Activated CD8-positive, alpha-beta memory T cell treated with anti-CD3 and anti-CD28 coated beads, Interleukin-2, amount 50 U/mL, for 1 hour (primary cell): ENCODE data around the gene SOX6.

ENCODE experiments used
- DNase-seq: peaks from one replicate; pipeline ENCODE4 v3.0.0-alpha.2; 2020; ENCODE audit errors: extremely low read depth

SOX6 gene

DNA sequence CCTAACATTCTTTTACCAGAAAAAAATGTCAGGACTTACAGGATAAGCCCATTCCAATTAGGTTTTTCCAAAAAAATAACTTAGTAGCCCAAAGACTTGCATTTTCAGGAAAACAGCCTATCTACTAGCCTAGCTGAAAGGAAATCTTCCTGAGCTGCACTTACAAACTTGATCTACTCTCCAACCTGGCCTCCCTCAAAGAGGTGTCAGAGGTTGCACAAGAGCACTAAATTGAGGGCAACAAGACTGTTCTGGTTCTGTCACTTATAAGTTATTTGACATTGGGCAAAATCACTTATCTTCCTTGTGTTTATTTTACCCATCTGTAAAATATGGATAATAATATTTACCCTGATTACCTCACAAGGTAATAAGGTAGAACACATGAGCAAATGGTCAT is 7.9 kb upstream of the SOX6 start:
- no peak for DNase-seq

DNA sequence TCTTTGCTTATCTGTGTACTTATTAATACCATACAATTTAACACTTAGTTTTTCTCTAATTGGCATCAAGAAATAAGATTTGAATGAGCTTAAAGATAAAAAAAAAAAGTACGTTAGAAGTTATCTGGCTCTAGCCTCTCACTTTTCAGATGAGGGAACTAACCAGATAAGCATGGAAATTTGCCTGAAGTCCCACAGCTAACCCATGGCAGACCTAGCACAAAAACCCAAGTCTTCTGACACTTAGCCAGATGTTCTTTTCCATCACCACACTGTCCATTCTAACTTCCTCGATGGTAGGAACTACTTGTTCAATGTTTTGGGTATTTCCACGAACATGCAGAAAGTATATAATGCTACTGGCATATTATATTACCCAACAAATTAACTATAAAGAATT is 7.4 kb upstream of the SOX6 start:
- no peak for DNase-seq

- no peak for DNase-seq
Measured at GRCh38 chr11:16361108-16361865, 4.9 kb upstream of the SOX6 start.

DNA sequence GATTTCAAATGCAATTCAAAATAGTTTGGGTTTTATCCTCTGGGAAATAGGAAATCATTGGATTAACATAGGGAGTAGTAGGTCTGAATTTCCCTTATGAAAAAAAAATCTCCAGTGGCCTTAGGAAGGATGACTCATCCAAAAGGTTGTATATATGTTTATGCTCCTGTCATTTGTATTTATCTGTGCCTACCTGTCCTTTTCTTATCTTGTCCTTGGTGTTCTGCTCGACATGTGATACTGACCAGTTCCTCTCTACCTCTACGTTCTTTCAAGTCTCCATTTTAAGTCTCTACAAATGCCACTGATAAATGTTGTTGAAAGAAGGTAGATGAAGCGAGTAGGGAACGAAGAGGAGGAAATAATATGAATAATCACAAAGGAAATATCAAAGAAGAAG is 3.0 kb upstream of the SOX6 start:
- no peak for DNase-seq

DNA sequence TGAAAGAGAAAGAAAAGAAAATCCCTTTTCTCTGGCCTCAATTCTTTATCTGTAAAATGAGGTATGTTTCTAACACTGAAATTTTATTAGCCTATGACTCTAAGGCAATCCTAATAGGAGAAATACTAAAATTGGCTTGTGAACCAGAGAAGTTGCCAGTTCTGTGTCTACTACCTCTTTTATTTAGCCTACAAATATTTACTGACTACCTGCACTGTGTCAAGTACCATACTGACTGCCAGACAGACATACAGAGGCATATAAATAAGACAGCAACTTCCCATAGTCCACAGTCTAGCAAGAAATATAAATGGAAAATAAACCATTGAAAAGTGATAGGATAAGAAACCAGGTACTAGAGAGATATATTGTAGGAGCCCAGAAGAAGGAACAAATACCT is 2.4 kb upstream of the SOX6 start:
- DNase-seq: no peak

GRCh38 chr11:16357775-16358174 is 1.4 kb upstream of the SOX6 start:
- DNase-seq: no peak

DNA sequence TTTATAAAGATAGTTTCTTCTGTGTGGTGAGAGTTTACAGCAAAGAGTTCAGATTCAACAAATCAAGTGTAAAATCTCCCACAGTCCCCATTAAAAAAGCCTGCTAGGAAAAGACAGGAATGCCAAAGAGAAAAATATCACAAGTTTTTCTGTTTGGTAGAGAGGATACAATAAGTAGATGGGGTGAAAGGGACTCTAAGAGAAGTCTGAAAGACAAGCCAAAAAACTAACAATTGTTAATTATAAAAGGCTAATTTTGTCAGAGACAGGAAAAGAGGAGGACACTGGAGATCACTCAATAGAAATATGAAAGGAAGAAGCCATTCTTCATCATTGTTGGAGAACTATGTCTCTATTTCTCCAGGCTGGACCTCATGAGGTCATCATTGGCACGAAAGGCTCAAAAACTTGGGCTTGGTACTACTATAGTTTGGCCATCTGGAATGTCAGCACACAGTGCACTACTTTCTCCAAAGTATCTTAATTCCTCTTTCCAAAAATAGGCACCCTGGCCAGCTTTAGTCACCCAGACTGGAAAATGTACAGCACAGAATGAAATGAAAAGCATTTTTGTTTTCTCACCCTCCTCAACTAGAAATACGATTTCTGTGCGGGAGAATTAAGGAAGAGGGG is 531 bp upstream of the SOX6 start:
- DNase-seq: no peak

GRCh38 chr11:16352707-16353106 is 3.6 kb downstream of the SOX6 start:
- DNase-seq: no peak

- DNase-seq: no peak
Measured at GRCh38 chr11:16350125-16350524, 6.2 kb downstream of the SOX6 start.

DNA sequence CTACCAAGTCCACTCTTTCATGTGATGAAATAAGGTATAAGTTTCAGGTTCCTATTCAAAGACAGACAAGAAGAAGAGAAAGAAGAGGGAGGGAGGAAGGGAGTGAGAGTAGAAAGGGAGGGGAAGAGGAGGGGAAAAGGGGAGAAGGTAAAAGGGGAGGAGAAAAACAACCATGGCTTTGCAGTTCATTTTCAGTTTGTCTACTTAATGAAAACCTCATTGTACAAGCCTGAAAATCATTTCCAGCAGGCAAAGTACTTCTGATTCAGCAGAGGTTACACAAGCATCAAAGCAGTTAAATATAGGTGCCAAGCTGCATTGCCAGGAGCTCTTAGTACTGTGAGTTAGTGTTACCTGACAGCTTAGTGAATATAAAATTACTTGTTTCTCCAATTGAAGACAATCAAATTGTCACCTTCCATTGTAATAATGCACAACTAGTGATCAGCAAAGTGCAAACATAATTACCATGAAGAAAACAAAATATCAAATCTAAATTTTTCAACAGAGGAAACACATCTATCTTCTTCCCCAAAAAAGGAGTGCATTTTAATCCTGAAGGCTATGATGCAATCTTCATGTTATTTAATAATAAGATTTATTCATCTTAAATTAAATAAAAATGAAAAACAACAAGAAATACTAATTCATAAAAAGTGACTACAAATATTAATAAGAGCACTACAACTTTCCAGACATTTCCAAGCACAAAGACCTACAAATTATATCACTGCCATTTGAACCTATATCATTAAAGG is 8.2 kb downstream of the SOX6 start:
- DNase-seq: no peak

DNA sequence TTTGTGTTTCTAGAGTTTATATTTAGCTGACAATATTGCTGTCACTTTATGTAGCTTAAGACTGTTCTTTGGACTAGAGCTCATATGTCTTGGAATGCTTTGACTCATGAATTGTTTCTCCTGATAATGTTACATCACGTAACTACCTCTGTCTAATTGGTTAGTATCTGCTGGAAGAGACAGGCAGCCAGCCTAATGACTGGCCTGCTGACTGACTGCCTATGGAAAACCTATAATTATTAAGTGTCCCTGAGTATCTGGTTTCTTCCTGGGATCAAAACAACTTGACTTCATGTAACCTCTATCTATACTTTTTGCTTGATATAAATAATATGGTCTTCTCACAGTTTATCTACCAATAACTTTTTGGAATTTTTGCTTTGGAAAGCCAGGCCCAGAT is 9.4 kb downstream of the SOX6 start:
- DNase-seq: no peak

GRCh38 chr11:16341853-16342252 is 14.5 kb downstream of the SOX6 start:
- DNase-seq: no peak

- no peak for DNase-seq
Measured at GRCh38 chr11:16338393-16338792, 18.0 kb downstream of the SOX6 start.

DNA sequence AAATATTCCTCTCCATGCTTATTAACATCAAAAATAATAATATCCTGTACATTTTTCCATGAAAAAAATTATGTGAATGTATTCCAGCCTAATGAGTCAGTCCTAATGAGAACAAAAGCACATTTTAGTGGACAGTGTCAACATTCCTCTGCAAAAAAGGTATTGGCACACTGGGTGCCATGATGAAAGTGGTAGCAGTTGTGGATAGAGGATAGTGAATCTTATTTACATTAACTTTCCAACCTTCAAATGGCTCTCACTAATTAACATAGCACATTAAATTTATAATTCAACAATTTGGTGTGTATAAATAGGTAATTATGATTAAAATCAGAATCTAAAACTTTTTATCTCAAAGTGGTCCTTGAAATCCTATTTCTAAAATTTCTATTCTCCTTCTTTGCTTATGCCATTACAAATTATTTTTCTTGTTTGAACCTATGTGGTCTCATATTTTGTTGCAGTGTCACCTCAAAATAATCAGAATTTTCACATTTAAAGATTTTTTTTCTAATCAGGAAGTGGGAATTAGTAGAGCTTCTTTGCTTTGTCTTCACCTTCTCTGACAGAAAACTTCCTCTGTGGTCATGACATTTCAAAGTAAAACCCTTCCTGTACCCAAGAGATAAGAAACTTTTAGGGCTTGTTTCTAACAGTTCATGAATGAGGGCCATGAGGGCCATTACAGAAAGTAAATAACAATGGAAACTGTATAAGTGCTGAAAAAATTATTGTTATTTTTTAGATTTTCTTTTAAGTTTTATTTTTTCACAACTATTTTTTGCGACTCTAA is 18.7 kb downstream of the SOX6 start:
- DNase-seq: no peak

DNA sequence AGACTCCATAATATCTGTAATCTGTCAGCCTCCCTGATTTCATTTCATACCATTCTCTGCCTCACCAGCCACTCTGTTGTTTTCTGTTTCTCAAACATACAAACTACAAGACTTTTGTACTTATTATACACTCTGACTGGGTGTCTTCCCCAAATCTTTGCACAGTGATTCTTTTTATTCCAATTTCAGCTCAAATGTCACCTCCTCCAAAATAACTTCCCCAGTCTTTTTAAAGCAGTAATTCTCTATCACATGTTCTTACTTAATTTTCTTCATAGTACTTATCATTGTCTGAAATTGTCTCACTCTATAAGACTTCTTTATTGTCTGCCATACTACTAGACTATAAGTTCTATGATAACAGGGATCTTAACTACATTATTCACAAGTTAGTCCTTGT is 19.6 kb downstream of the SOX6 start:
- DNase-seq: no peak

DNA sequence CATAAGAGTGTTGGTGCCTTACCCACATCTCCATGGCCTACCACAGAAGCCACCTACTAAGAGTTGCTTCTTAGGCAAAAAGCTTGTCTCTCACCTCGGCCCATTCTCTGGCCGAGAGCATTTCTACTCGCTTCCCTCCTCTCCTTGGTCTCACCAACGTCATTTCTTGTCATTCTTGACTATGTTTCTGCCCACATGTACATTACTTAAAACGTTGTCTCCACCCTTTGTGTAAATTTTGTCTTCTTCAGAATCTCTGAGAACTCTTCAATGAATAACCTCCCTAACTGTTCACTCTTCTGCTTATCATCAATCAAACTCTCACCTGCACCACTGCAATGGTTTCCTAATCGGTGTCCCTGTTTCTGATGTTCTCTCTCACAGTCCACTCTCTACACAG is 20.1 kb downstream of the SOX6 start:
- DNase-seq: no peak

- DNase-seq: no peak
Measured at GRCh38 chr11:16335236-16335962, 20.9 kb downstream of the SOX6 start.

DNA sequence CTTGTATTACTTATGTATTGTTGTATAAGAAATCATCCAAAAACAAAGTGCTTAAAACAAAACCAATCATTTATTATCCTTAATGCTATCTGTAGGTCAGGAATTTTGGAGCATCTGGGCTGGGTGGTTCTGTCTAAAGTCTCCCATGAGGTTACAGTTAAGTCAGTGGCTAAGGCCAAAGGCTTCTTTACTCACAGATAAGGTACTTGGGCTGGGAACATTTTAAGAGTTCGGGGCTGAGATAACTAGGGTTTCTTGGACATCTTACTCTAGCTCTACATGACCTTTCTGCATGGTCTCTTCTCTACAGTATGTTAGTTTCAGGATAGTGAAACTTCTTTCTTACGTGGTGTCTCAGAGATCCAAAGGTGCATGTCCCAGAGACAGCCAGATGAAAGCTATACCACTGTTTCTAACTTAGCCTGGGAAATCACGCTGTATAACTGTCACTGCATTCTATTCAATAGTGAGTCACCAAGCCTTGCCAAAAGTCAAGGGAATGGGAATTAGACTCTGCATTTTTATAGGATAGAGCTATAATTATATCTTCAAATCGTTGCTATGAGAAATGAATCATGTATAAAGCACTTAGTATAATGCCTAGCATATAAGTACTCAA is 29.6 kb downstream of the SOX6 start:
- DNase-seq: no peak

DNA sequence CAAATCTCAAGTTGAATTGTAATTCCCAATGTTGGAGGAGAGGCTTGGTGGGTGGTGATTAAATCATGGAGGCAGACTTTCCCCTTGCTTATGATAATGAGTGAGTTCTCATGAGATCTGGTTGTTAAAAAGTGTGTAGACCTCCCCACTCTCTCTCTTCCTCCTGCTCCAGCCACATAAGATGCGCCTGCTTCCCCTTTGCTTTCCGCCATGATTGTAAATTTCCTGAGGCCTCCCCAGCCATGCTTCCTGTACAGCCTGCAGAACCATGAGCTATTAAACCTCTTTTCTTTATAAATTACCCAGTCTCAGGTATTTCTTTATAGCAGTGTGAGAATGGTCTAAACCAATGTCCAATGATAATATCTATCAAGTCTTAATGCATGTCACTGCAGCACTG is 34.2 kb downstream of the SOX6 start:
- no peak for DNase-seq

DNA sequence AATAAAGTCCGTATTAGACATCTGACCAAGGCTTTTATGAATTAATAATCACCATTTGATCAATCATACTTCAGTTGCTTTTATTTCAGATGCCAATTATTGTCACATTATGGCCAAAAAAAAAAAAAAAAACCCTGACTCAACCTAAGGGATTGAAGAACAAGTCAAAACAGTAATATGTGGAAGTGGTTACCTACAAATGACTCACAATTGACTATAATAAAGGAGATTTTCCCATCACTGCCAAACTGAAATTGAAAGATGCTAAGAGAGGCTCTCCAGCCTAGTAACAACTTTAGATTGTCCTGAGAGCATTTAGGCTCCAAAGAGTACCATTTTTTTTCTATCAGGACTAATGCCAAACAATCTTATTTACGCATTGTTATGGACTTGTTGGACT is 35.2 kb downstream of the SOX6 start:
- DNase-seq: no peak

GRCh38 chr11:16318320-16318719 is 38.0 kb downstream of the SOX6 start:
- no peak for DNase-seq
